HG03060 (cell line): Measurements from ENCODE around the gene FASTK.
"Not testable (repeated sequence)": the region's sequence is repeated elsewhere in the genome, so short reads cannot be mapped to it uniquely, and the experiment has no call there.

Source experiments
- ATAC-seq: cut with Tn5 transposase; IDR thresholded peaks from one replicate; pipeline ENCODE4 v1.9.1; 2021; ENCODE audit warnings: low read depth, moderate number of reproducible peaks; ENCODE audit not compliant: unreplicated experiment

Gene FASTK

DNA sequence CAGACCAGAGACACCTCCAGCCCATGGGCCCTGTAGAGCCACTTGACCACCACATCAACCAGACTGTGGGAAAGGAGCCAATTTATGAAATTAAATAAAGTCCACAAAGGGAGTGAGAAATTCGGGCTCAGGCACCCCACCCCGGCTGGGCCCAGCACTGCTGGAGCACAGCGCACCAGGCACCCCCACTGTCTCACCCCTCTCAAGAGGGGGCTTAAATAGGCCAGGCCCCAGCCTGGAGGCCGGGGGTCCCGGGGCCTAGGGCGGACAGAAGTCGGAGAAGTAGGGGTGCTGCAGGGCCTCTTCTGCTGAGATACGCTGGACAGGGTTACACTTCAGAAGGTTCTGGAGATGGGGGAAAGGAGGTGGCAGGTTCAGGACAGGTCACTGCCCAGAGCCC lies 26.9 kb downstream of the FASTK start:
- no peak for ATAC-seq

DNA sequence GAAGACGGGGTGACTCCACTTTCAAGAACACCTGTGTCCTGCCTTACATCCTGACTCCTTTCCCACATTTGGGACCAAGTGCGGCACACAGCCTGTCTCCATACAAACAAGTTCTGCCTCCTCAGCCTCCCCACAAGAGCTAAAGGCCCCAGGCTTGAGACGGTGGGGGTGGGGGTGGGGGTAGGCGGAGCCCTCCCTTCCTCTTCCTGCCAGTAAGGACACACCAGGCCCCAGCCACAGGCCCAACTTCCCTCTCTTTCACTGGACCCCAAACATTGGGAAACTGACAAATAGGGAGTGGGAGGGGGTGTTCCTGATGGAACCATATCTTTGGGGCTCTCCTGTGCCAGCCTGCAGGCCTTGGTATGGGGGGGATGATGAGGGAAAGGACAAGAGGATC lies 27.5 kb downstream of the FASTK start:
- no peak for ATAC-seq

- ATAC-seq = no peak
Measured at GRCh38 chr7:151051108-151051507, 29.5 kb downstream of the FASTK start.

DNA sequence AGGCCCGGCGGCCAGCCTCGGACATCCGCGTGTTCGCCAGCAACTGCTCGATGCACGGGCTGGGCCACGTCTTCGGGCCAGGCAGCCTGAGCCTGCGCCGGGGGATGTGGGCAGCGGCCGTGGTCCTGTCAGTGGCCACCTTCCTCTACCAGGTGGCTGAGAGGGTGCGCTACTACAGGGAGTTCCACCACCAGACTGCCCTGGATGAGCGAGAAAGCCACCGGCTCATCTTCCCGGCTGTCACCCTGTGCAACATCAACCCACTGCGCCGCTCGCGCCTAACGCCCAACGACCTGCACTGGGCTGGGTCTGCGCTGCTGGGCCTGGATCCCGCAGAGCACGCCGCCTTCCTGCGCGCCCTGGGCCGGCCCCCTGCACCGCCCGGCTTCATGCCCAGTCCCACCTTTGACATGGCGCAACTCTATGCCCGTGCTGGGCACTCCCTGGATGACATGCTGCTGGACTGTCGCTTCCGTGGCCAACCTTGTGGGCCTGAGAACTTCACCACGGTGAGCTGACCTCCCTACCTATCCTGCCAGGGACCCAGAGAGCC lies 31.6 kb downstream of the FASTK start:
- no peak for ATAC-seq

GRCh38 chr7:151047976-151048815 lies 32.4 kb downstream of the FASTK start, which contains the start of gene ASIC3:
TSS of gene ASIC3 (plus strand) at chr7:151048531. CDS start at chr7:151048886, 355 bp downstream.
- ATAC-seq = no peak

- no peak for ATAC-seq
Measured at GRCh38 chr7:151046603-151047573, 33.7 kb downstream of the FASTK start.

GRCh38 chr7:151045967-151046366 lies 34.6 kb downstream of the FASTK start:
- no peak for ATAC-seq

DNA sequence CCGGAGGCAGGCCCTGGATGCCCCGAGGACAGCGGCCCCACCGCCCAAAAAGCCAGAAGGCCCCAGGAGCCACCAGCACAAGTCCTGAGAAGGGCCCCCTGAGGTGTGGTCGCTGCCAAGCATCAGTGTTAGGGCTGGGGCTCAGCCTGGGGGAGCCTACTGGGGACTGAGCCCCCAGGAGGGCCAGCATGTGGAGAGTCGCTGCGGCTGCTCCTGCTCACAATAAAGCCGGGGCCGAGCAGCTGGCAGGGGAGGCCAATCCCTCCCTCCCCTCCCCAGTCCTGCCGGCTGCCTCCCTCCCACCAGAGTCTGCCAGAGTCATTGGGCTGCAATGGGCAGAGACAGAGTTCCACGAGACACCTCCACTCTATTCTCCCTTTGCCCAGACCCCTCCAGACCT lies 35.3 kb downstream of the FASTK start:
- no peak for ATAC-seq

DNA sequence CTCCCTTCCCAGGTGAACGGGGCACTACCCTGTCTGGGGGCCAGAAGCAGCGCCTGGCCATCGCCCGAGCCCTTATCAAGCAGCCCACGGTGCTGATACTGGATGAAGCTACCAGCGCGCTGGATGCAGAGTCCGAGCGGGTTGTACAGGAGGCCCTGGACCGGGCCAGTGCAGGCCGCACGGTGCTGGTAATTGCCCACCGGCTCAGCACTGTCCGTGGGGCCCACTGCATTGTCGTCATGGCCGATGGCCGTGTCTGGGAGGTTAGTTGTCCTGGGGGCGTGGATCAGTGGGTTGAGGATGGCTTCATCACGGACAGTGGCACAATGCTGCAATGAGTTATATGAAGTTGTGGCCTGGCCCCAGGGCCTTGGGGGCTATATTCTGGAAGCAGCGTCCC lies 36.6 kb downstream of the FASTK start:
- ATAC-seq = no peak

DNA sequence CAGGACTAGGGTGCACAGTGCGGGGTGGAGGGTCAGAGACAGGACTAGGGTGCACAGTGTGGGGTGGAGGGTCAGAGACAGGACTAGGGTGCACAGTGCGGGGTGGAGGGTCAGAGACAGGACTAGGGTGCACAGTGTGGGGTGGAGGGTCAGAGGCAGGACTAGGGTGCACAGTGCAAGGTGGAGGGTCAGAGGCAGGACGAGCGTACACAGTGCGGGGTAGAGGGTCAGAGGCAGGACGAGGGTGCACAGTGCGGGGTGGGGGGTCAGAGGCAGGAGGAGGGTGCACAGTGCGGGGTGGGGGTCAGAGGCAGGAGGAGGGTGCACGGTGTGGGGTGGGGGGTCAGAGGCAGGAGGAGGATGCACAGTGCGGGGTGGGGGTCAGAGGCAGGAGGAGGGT lies 37.2 kb downstream of the FASTK start:
- ATAC-seq = not testable (repeated sequence)

- ATAC-seq = no peak
Measured at GRCh38 chr7:151040616-151041375, 39.8 kb downstream of the FASTK start.

- no peak for ATAC-seq
Measured at GRCh38 chr7:151039850-151040548, 40.6 kb downstream of the FASTK start.

DNA sequence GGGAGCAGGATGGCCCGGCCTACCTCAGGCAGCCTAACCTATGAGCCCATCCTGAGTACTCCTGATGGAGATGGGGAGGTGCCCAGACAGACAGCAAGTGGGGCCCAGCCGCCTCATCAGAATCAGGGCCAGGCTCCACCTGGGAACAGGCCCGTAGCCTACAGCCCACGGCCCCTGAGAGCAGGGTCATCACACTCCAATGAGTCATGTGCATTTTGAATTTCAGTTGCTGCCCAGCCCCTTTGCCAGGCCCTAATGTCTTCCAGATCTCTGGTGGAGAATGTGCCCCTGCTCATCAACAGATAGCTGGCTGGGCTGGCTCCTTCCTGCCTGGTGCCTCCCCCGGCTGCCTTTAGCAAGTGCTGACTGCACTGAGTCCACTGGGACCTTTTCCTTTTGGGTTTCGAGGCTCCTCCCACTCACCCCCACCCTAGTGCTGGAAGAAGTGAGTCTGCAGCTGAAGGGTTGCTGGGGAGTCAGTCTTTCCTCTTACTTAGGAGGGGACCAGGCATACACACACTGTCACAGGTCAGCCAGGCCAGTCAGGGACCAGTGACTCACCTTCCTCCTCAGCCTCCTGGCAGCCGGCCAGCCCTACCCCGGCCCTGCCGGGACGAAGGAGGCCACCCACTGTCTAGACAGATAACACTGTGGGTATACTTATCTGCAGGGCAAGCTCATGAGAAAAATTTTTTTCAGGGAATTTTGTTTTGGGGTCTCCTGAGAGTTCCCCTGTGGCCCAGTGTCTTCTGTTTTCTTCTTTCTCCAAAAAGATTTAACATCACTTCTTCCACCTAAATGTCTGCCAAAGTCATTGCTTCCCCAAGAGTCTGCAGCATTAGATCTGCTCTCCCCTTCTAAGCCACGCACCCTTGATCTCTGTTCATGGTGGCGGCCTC lies 41.4 kb downstream of the FASTK start:
- ATAC-seq = no peak

DNA sequence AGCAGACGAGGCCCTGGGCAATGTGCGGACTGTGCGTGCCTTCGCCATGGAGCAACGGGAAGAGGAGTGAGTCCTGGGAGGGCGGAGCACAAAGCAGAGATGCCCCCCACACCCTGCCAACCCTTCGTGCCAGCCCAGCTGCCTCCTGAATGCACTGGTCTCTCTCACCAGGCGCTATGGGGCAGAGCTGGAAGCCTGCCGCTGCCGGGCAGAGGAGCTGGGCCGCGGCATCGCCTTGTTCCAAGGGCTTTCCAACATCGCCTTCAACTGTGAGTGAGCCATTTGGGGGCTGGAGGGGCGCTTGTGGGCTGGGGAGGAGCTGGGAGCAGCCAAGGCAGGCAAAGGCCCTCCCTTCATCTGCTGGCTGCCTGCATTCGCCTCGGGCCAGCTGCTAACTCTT lies 44.7 kb downstream of the FASTK start:
- no peak for ATAC-seq

DNA sequence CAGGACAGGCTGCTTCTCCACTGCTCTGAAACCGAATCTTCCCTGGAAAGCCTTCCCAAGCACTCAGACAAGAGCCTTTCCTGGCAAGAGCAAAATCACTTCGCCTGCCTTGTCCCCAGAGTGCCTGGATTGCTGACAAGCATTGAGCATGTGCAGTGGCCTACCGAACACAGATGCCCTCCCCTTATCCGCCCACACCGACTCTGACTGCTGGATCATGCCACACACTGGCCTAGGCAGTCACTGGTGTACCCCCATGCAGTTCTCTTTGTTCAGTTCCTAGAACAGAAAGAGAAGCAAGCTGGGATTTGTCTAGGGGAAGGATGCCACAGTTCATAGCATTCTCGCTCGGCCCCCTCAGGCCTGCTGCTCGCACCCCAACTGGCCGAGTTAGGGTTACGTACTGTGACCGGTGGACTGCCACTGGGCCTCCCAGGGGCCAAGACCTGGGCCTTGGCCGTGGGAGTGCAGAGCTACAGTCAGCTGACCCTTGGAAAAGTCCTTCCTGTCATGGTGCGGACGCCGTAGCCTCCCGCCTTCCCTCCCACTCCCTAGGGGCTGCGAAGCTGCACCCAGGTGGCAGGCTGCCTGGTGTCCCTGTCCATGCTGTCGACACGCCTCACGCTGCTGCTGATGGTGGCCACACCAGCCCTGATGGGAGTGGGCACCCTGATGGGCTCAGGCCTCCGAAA lies 45.4 kb downstream of the FASTK start:
- ATAC-seq = no peak

GRCh38 chr7:151034312-151035025 lies 46.1 kb downstream of the FASTK start:
- ATAC-seq = no peak

- ATAC-seq = no peak
Measured at GRCh38 chr7:151033864-151034249, 46.8 kb downstream of the FASTK start.
